GM23338 (cell line): ENCODE measurements around the gene PDLIM5. TPM values are rescaled to one million over a fixed set of nuclear protein-coding genes. Genes with fewer than 3 reads are reported as not detected.

Source experiments
- ATAC-seq: fragments of 200-7000 bp; cut with Tn5 transposase; 3 replicates; pipeline ENCODE4 v1.9.1; 2020
- DNase-seq: peaks from one replicate; pipeline ENCODE4 v3.0.0-alpha.2; 2015; ENCODE audit warnings: low spot score
- H2AFZ ChIP-seq: fragments of 200-600 bp; sonication (generic); 2 replicates; pipeline ENCODE4 v1.8.0; 2016; ENCODE audit warnings: antibody characterized with exemption, mild to moderate bottlenecking, moderate library complexity
- H3F3A ChIP-seq: fragments of 200-600 bp; sonication (generic); replicated peaks from 2 replicates; pipeline ENCODE4 v1.8.0; 2017; ENCODE audit warnings: antibody characterized with exemption, mixed run types, low read depth
- H3K27ac ChIP-seq: fragments of 200-600 bp; sonication (generic); 2 replicates; pipeline ENCODE4 v1.6.1; 2016; ENCODE audit warnings: low read depth
- H3K27me3 ChIP-seq: fragments of 200-600 bp; sonication (generic); 2 replicates; pipeline ENCODE4 v1.8.0; 2016; ENCODE audit warnings: mild to moderate bottlenecking, mixed run types, moderate library complexity; ENCODE audit not compliant: insufficient read depth
- H3K36me3 ChIP-seq: fragments of 200-600 bp; sonication (generic); 2 replicates; pipeline ENCODE4 v1.8.0; 2016; ENCODE audit warnings: mild to moderate bottlenecking; ENCODE audit not compliant: insufficient read depth
- H3K4me1 ChIP-seq: fragments of 200-600 bp; sonication (generic); 2 replicates; pipeline ENCODE4 v1.8.0; 2016; ENCODE audit warnings: mild to moderate bottlenecking, moderate library complexity; ENCODE audit not compliant: insufficient read depth
- H3K4me2 ChIP-seq: fragments of 200-600 bp; sonication (generic); 2 replicates; pipeline ENCODE4 v1.7.1; 2017; ENCODE audit warnings: mixed run types
- H3K4me3 ChIP-seq: fragments of 200-600 bp; sonication (generic); 2 replicates; pipeline ENCODE4 v1.6.1; 2016; ENCODE audit warnings: mixed run types
- H3K79me2 ChIP-seq: fragments of 200-600 bp; sonication (generic); replicated peaks from 2 replicates; pipeline ENCODE4 v1.8.0; 2017; ENCODE audit warnings: mild to moderate bottlenecking; ENCODE audit not compliant: insufficient read depth
- H3K9me2 ChIP-seq: fragments of 200-600 bp; sonication (generic); 2 replicates; pipeline ENCODE4 v1.8.0; 2017; ENCODE audit not compliant: insufficient read depth
- H4K20me1 ChIP-seq: fragments of 200-600 bp; sonication (generic); replicated peaks from 2 replicates; pipeline ENCODE4 v1.8.0; 2017; ENCODE audit warnings: mild to moderate bottlenecking; ENCODE audit not compliant: insufficient read depth
- H3K27ac Mint-ChIP-seq: 2 replicates; pipeline ENCODE4 v1.8.0; 2020; ENCODE audit warnings: inconsistent platforms, mild to moderate bottlenecking, moderate library complexity, mixed read lengths
- H3K27me3 Mint-ChIP-seq: 3 replicates; pipeline ENCODE4 v1.8.0; 2022; ENCODE audit warnings: low read depth, mild to moderate bottlenecking, moderate library complexity, mixed read lengths, inconsistent platforms; ENCODE audit not compliant: insufficient read depth, poor library complexity
- H3K36me3 Mint-ChIP-seq: 3 replicates; pipeline ENCODE4 v1.8.0; 2021; ENCODE audit warnings: low read depth, mild to moderate bottlenecking, inconsistent platforms, moderate library complexity, mixed read lengths
- H3K4me1 Mint-ChIP-seq: 3 replicates; pipeline ENCODE4 v1.8.0; 2020; ENCODE audit warnings: mild to moderate bottlenecking, inconsistent platforms, mixed read lengths
- H3K4me3 Mint-ChIP-seq: 3 replicates; pipeline ENCODE4 v1.8.0; 2021; ENCODE audit warnings: moderate library complexity, mild to moderate bottlenecking, inconsistent platforms, mixed read lengths
- H3K9me3 Mint-ChIP-seq: 3 replicates; pipeline ENCODE4 v1.8.0; 2020; ENCODE audit warnings: moderate library complexity, mild to moderate bottlenecking, inconsistent platforms, mixed read lengths
- CREB1 ChIP-seq: fragments of 250-450 bp; sonication (Bioruptor Pico); IDR thresholded peaks from 2 replicates; pipeline ENCODE4 v1.5.0; 2020; ENCODE audit warnings: low read depth, mild to moderate bottlenecking, moderate library complexity
- ETS1 ChIP-seq: IDR thresholded peaks from 2 replicates; pipeline ENCODE4 v1.6.1; 2016; ENCODE audit warnings: antibody characterized with exemption
- EZH2phosphoT487 ChIP-seq: fragments of 200-600 bp; sonication (generic); IDR thresholded peaks from one replicate; pipeline ENCODE4 v1.8.1; 2018; ENCODE audit warnings: antibody characterized with exemption; ENCODE audit not compliant: unreplicated experiment
- NANOG ChIP-seq: IDR thresholded peaks from 2 replicates; pipeline ENCODE4 v1.6.1; 2016; ENCODE audit warnings: antibody characterized with exemption, borderline replicate concordance
- REST ChIP-seq: IDR thresholded peaks from one replicate; pipeline ENCODE4 v1.6.1; 2018; ENCODE audit warnings: antibody characterized with exemption; ENCODE audit not compliant: unreplicated experiment
- STAT1 ChIP-seq: IDR thresholded peaks from one replicate; pipeline ENCODE4 v1.6.1; 2016; ENCODE audit warnings: antibody characterized with exemption; ENCODE audit not compliant: unreplicated experiment
- ZNF331 ChIP-seq: fragments of 250-450 bp; sonication (Bioruptor Pico); IDR thresholded peaks from 2 replicates; pipeline ENCODE4 v1.5.0; 2020; ENCODE audit warnings: low read depth, mild to moderate bottlenecking, moderate library complexity
- ZNF462 ChIP-seq: fragments of 250-450 bp; sonication (Bioruptor Pico); IDR thresholded peaks from 2 replicates; pipeline ENCODE4 v1.5.0; 2020; ENCODE audit warnings: mild to moderate bottlenecking, moderate library complexity
- polyA plus RNA-seq: library from polyadenylated mRNA; unstranded; fragments of >200 nt; fragmentation: Nextera tagmentation; extraction: Ambion mirVana; gene quantifications from 2 replicates; pipeline ENCODE4 v1.2.1, GENCODE V29; 2016
- total RNA-seq: library from RNA; depleted of rRNA; stranded (reverse); fragments of >200 nt; shearing (Covaris generic); gene quantifications from 2 replicates; pipeline ENCODE4 v1.2.3, GENCODE V29; 2014

Gene PDLIM5
- total and polyA plus RNA-seq, 2 experiments from 2014 or later = 45.2 to 53.0 TPM

- no peak for TF ChIP-seq REST
- TF ChIP-seq ETS1 = no peak
- no peak for TF ChIP-seq ZNF331
- TF ChIP-seq STAT1 = no peak
- no peak for TF ChIP-seq NANOG
- TF ChIP-seq EZH2phosphoT487 = no peak
- TF ChIP-seq CREB1 (CRISPR knock-in tag) = no peak
Measured at GRCh38 chr4:94641702-94642560, 190.2 kb downstream of the PDLIM5 start (continued).

GRCh38 chr4:94642561-94642866, 190.8 kb downstream of the PDLIM5 start:
- TF ChIP-seq ZNF462 (CRISPR knock-in tag) (no peak), NANOG (no peak)
- no peaks in the 10 kb centered on the region for H3K27me3 Mint-ChIP-seq
- Histone ChIP-seq H3K4me2 (no peak overlapping the region), H3K4me3 (no peak overlapping the region), H4K20me1 (no peaks in the 10 kb centered on the region), H3K27me3 (no peaks in the 10 kb centered on the region), H3K27ac (no peak overlapping the region), H3K36me3 (no peaks in the 10 kb centered on the region), H3K9me2 (no peaks in the 10 kb centered on the region), H3K4me1 (no peaks in the 10 kb centered on the region), H2AFZ (no peak overlapping the region), H3F3A (no peaks in the 10 kb centered on the region), H3K79me2 (no peaks in the 10 kb centered on the region)
- no peaks in the 10 kb centered on the region for H3K36me3 Mint-ChIP-seq
- H3K9me3 Mint-ChIP-seq = no peaks in the 10 kb centered on the region
- H3K4me1 Mint-ChIP-seq = no peaks in the 10 kb centered on the region
- no peak overlapping the region for H3K27ac Mint-ChIP-seq
- DNase-seq (no peak), ATAC-seq (no peak)
- H3K4me3 Mint-ChIP-seq = no peak overlapping the region
